Measurements from ENCODE around the gene ZNF462. TPM values are rescaled to one million over a fixed set of nuclear protein-coding genes. Genes with fewer than 3 reads are reported as not detected.

Gene ZNF462
- total RNA-seq, 4 donors from 2014 or later, result 18.6 to 37.1 (median 27.3) TPM

DNA sequence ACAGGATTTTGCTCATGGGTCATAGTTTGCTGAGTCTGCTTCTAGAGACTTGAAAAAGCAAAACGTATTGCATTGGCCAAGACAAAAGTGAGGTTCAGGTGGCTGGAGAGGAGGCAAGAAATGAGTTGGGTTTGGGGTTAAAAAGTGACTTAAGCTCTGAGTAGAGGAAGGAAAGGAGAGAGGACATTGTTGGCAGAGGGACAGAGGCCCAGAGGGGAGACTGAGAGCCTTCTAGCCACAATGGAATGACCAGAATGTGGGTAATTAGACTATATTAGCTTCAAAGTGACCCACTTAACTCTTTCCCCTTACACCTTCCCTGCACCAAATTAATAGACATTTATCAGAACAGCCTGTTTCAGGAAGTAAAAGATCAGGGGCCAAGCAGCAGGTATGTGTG lies 188.4 kb downstream of the ZNF462 start:
- Histone ChIP-seq H3K9me3 (no peaks in the 10 kb centered on the region), H3K4me1 (no peaks in the 10 kb centered on the region), H3K4me3 (no peak overlapping the region), H3K27ac (no peak overlapping the region), H3K36me3 (no peaks in the 10 kb centered on the region), H3K27me3 (no peaks in the 10 kb centered on the region)
- no peak for DNase-seq (ENCODE audit: low spot score in 2 of 2)
- WGBS, 2 donors, result 73 to 82% methylated on average over 1 of the region's 1 CpG
- TF ChIP-seq POLR2A (IDR thresholded peaks at IDR 0.05) (no peak), EP300 (IDR thresholded peaks at IDR 0.05) (no peak)
- TF ChIP-seq, protein P1, sequence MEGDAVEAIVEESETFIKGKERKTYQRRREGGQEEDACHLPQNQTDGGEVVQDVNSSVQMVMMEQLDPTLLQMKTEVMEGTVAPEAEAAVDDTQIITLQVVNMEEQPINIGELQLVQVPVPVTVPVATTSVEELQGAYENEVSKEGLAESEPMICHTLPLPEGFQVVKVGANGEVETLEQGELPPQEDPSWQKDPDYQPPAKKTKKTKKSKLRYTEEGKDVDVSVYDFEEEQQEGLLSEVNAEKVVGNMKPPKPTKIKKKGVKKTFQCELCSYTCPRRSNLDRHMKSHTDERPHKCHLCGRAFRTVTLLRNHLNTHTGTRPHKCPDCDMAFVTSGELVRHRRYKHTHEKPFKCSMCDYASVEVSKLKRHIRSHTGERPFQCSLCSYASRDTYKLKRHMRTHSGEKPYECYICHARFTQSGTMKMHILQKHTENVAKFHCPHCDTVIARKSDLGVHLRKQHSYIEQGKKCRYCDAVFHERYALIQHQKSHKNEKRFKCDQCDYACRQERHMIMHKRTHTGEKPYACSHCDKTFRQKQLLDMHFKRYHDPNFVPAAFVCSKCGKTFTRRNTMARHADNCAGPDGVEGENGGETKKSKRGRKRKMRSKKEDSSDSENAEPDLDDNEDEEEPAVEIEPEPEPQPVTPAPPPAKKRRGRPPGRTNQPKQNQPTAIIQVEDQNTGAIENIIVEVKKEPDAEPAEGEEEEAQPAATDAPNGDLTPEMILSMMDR (IDR thresholded peaks at IDR 0.05), result no peak

DNA sequence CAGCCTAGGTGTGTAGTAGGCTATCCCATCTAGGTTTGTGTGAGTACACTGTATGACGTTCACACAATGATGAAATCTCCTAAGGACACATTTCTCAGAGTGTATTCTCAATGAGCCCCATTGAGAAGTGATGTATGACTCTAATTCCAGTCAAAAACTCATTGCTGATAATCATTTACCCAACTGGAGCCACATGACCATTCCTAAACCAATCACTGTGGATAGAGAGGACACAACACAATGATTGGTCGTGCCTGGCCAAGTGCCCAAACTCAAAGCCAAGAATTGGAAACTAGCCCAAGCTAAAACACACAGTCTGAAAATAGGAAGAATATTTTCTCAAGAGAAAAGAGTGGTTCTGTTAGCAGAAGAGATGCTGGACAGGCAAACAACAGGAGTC lies 191.2 kb downstream of the ZNF462 start:
- TF ChIP-seq, protein P1 (IDR thresholded peaks at IDR 0.05), result no peak
- TF ChIP-seq EP300 (IDR thresholded peaks at IDR 0.05) (no peak), POLR2A (IDR thresholded peaks at IDR 0.05) (no peak)
- DNase-seq (ENCODE audit: low spot score in 2 of 2), result no peak
- WGBS, 2 donors, result 45 to 52% methylated on average over 2 of the region's 2 CpGs
- no peaks in the 10 kb centered on the region for H3K4me1 ChIP-seq
- H3K27ac ChIP-seq, result no peak overlapping the region
- no peaks in the 10 kb centered on the region for H3K9me3 ChIP-seq
- no peaks in the 10 kb centered on the region for H3K27me3 ChIP-seq
- no peak overlapping the region for H3K4me3 ChIP-seq
- no peaks in the 10 kb centered on the region for H3K36me3 ChIP-seq

DNA sequence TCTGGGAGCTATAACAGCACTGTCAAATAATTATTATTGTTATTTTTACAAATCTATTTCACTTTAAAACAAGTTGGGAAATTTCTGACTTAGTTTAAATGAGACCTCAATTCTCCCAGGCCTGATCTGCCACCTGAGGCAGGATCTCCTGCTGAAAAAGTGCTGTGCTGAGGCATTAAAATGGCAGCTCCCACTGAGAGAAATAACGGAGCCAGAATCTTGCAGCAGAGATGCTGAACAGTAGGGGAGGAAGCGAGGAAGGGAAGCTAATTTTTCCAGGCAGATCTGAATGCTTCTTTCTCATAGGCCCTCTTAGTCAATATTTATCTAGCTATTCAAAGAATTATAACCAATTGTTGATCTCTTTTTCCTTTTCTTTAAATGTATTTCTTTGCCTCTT lies 196.3 kb downstream of the ZNF462 start:
- no peaks in the 10 kb centered on the region for H3K4me1 ChIP-seq
- no peak overlapping the region for H3K4me3 ChIP-seq
- no peak for TF ChIP-seq EP300 (IDR thresholded peaks at IDR 0.05)
- TF ChIP-seq, protein P1 (IDR thresholded peaks at IDR 0.05), result no peak
- no peak for TF ChIP-seq POLR2A (IDR thresholded peaks at IDR 0.05)
- H3K36me3 ChIP-seq, result no peaks in the 10 kb centered on the region
- H3K27me3 ChIP-seq, result no peaks in the 10 kb centered on the region
- 58 to 71% methylated on average over 2 of the region's 2 CpGs for WGBS, 2 donors
- no peak for DNase-seq (ENCODE audit: low spot score in 2 of 2)
- H3K27ac ChIP-seq, result no peak overlapping the region
- H3K9me3 ChIP-seq, result no peaks in the 10 kb centered on the region

DNA sequence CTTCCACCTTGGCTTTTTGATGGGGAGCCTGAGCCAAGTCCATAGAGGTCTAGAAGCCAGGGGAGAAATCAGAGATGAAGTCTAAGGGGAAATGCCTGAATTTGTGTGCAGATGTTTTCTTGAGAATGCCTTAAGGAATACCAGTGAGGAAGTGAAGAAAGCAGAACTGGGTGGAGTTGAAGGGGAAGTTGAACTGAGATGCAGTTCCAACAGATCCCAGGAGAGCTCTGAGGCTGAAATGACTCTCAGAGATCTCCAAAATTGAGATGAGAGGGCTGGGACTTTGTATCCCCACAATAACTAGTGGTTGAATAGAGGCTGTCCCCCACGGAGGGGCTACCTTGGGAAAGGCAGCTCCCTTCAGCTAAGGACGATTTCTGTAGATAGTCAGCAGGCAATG lies 197.1 kb downstream of the ZNF462 start:
- DNase-seq (ENCODE audit: low spot score in 2 of 2), result no peak
- H3K36me3 ChIP-seq, result no peaks in the 10 kb centered on the region
- TF ChIP-seq EP300 (IDR thresholded peaks at IDR 0.05) (no peak), POLR2A (IDR thresholded peaks at IDR 0.05) (no peak)
- TF ChIP-seq, protein P1 (IDR thresholded peaks at IDR 0.05), result no peak
- 53 to 78% methylated on average over 2 of the region's 2 CpGs for WGBS, 2 donors
- H3K4me1 ChIP-seq, result no peaks in the 10 kb centered on the region
- no peaks in the 10 kb centered on the region for H3K9me3 ChIP-seq
- no peak overlapping the region for H3K27ac ChIP-seq
- no peaks in the 10 kb centered on the region for H3K27me3 ChIP-seq
- H3K4me3 ChIP-seq, result no peak overlapping the region

Small RNA genes lying within 50 kb of the gene (small RNA-seq; reads per million reads assigned to genes)
- not detected for gene RNA5SP292

Measured in tibial nerve (tissue), 4 donors.